HepG2 (cell line): Measurements from ENCODE around the gene COQ4. TPM values are rescaled to one million over a fixed set of nuclear protein-coding genes. Genes with fewer than 3 reads are reported as not detected.
"Not testable (repeated sequence)": the region's sequence is repeated elsewhere in the genome, so short reads cannot be mapped to it uniquely, and the experiment has no call there.

Source experiments
- ATAC-seq: fragments of 200-7000 bp; cut with Tn5 transposase; 3 replicates; pipeline ENCODE4 v1.9.1; 2020; ENCODE audit warnings: mild to moderate bottlenecking, moderate library complexity
- BruUV-seq: library from RNA; stranded (reverse); fragments of 400-500 nt; replicated peaks from 2 replicates; lab custom pipeline; 2021; lab: Mats Ljungman, UMichigan
- CTCF ChIA-PET: fragments of 300-600 bp; formaldehyde crosslinking; extraction: SDS; loops from one replicate; lab custom pipeline; 2021; ENCODE audit warnings: low total read pairs, inconsistent platforms, low intra/inter-chr PET ratio; lab: Yijun Ruan, JAX
- POLR2A ChIA-PET: fragments of 350-600 bp; sonication (Branson Sonifier 250); formaldehyde crosslinking; loops from one replicate; lab custom pipeline; 2020; ENCODE audit warnings: antibody characterized with exemption, inconsistent platforms; lab: Yijun Ruan, JAX
- DNase-seq: peaks from one replicate; pipeline ENCODE4 v3.0.0-alpha.2; 2015; ENCODE audit warnings: low spot score
- FAIRE-seq: peaks from 3 replicates; lab custom pipeline; 2011; peaks lifted over from hg19 to GRCh38; lab: Jason Lieb, UNC
- H2AFZ ChIP-seq: one replicate; pipeline ENCODE4 v1.6.1; 2011; ENCODE audit warnings: low read length, inconsistent platforms
- H3K27ac ChIP-seq: fragments of 300-600 bp; 3 replicates; pipeline ENCODE4 v1.8.0; 2011; ENCODE audit warnings: mixed run types, mild to moderate bottlenecking, mixed read lengths, low read length, inconsistent platforms; ENCODE audit not compliant: insufficient read depth; ENCODE audit errors: extremely low read length
- H3K27me3 ChIP-seq, 2 experiments: fragments of 200-600 bp in 1 of 2; 2 replicates in 1 of 2; 3 replicates in 1 of 2; pipeline versions ENCODE4 v1.6.0 to v1.8.0; 2011; ENCODE audit warnings: low read length in 2 of 2, mild to moderate bottlenecking in 2 of 2, moderate library complexity in 2 of 2, inconsistent platforms in 1 of 2; ENCODE audit not compliant: insufficient read depth in 2 of 2, control insufficient read depth in 1 of 2
- H3K36me3 ChIP-seq, 2 experiments: fragments of 200-600 bp in 1 of 2; replicated peaks in 1 of 2; 2 replicates in 1 of 2; 3 replicates in 1 of 2; pipeline versions ENCODE4 v1.5.1 to v1.8.0; 2011; ENCODE audit warnings: low read length in 2 of 2, inconsistent platforms in 1 of 2; ENCODE audit not compliant: insufficient read depth in 2 of 2, control insufficient read depth in 1 of 2
- H3K4me1 ChIP-seq: 2 replicates; pipeline ENCODE4 v1.5.1; 2012; ENCODE audit warnings: low read length, inconsistent platforms; ENCODE audit not compliant: insufficient read depth
- H3K4me2 ChIP-seq: 2 replicates; pipeline ENCODE4 v1.6.0; 2011; ENCODE audit warnings: low read depth, low read length, inconsistent platforms
- H3K4me3 ChIP-seq, 3 experiments: fragments of 200-600 bp in 1 of 3; sonication (generic), shearing (Covaris generic) in 1 of 3; replicated peaks in 1 of 3; 2 replicates each; pipeline ENCODE4 v1.5.1; 2011 to 2016; ENCODE audit warnings: low read length in 3 of 3, inconsistent platforms in 2 of 3, low read depth in 2 of 3, mild to moderate bottlenecking in 2 of 3, control low read depth in 1 of 3, mixed read lengths in 1 of 3; ENCODE audit not compliant: insufficient read depth in 1 of 3
- H3K79me2 ChIP-seq: one replicate; pipeline ENCODE4 v1.6.1; 2011; ENCODE audit warnings: low read length, inconsistent platforms; ENCODE audit not compliant: insufficient read depth
- H3K9ac ChIP-seq: 2 replicates; pipeline ENCODE4 v1.6.0; 2011; ENCODE audit warnings: mild to moderate bottlenecking, low read depth, low read length, inconsistent platforms; ENCODE audit not compliant: insufficient read depth
- H3K9me3 ChIP-seq: 2 replicates; pipeline ENCODE4 v1.5.1; 2012; ENCODE audit warnings: mild to moderate bottlenecking, low read length
- H4K20me1 ChIP-seq: 2 replicates; pipeline ENCODE4 v1.6.0; 2011; ENCODE audit warnings: inconsistent platforms, mild to moderate bottlenecking, low read length, moderate library complexity; ENCODE audit not compliant: insufficient read depth
- NFIB ChIP-seq: sonication (generic); formaldehyde crosslinking; IDR thresholded peaks from 2 replicates; pipeline ENCODE4 v1.9.0; 2021; ENCODE audit warnings: missing genetic modification reagents, mild to moderate bottlenecking, borderline replicate concordance
- NR2C2 ChIP-seq: sonication (generic); formaldehyde crosslinking; IDR thresholded peaks from 2 replicates; pipeline ENCODE4 v1.4.0; 2020; ENCODE audit warnings: missing genetic modification reagents, mild to moderate bottlenecking, moderate library complexity, borderline replicate concordance
- SP2 ChIP-seq: sonication (generic); formaldehyde crosslinking; IDR thresholded peaks from 2 replicates; pipeline ENCODE4 v1.5.1; 2020; ENCODE audit warnings: mild to moderate bottlenecking, missing genetic modification reagents
- ZNF7 ChIP-seq: IDR thresholded peaks from 2 replicates; pipeline ENCODE4 v1.6.1; 2016; ENCODE audit warnings: missing biosample characterization, missing genetic modification reagents
- ZNF75D ChIP-seq: sonication (generic); formaldehyde crosslinking; IDR thresholded peaks from 2 replicates; pipeline ENCODE4 v1.8.1; 2023; ENCODE audit warnings: missing genetic modification reagents, mild to moderate bottlenecking, borderline replicate concordance
- ZNF761 ChIP-seq: sonication (generic); formaldehyde crosslinking; conservative IDR thresholded peaks from 2 replicates; pipeline ENCODE4 v1.4.0; 2020; ENCODE audit warnings: mild to moderate bottlenecking, missing genetic modification reagents
- ZNF816 ChIP-seq: sonication (generic); formaldehyde crosslinking; IDR thresholded peaks from 2 replicates; pipeline ENCODE4 v1.8.0; 2022; ENCODE audit warnings: missing genetic modification reagents, mild to moderate bottlenecking, borderline replicate concordance
- WGBS: methylation state at CpG from one replicate; pipeline ENCODE4 v1.1.6; 2017; ENCODE audit warnings: low lambda C conversion rate; 5-methylcytosine and 5-hydroxymethylcytosine counted together
- in situ Hi-C: cut with HindIII; loops from 2 replicates; pipeline ENCODE4 v1.10.0; 2017; ENCODE audit warnings: low pct_unique_long_range_greater_than_20kb; ENCODE audit not compliant: extremely low pct_ligation_motif_present
- intact Hi-C: fragments of 100-400 bp; cut with micrococcal nuclease; formaldehyde crosslinking; loops from one replicate; pipeline ENCODE4 v1.10.0; 2022; ENCODE audit not compliant: unreplicated experiment
- polyA plus RNA-seq, 8 experiments: library from polyadenylated mRNA; depleted of rRNA in 3 of 8; stranded (reverse) in 7 of 8; unstranded in 1 of 8; fragments of >200 nt; fragmentation: Illumina TruSeq in 4 of 8; extraction: Trizol in 4 of 8; gene quantifications; 2 replicates each; pipeline versions ENCODE4 v1.2.1 to v1.2.3, GENCODE V29; 2011 to 2016; ENCODE audit warnings: low read depth in 4 of 8, missing spikeins in 1 of 8, mixed read lengths in 1 of 8; ENCODE audit not compliant: insufficient read depth in 1 of 8
- total RNA-seq, 5 experiments: library from RNA; depleted of rRNA; stranded (reverse); fragments of >200 nt; fragmentation: Illumina TruSeq; extraction: Trizol; gene quantifications; 2 replicates each; pipeline ENCODE4 v1.2.3, GENCODE V29; 2016; ENCODE audit warnings: low read depth in 1 of 5
- TF ChIP-seq, protein P1 (sequence below): sonication (generic); formaldehyde crosslinking; IDR thresholded peaks from 2 replicates; pipeline ENCODE4 v1.4.0; 2020; ENCODE audit warnings: missing genetic modification reagents
- TF ChIP-seq, protein P2 (sequence below): IDR thresholded peaks from 2 replicates; pipeline ENCODE4 v1.6.1; 2016; ENCODE audit warnings: missing genetic modification reagents, missing compliant biosample characterization
- TF ChIP-seq, protein P3 (sequence below): sonication (generic); formaldehyde crosslinking; IDR thresholded peaks from 2 replicates; pipeline ENCODE4 v1.4.0; 2020; ENCODE audit warnings: missing genetic modification reagents

Gene COQ4
- total and polyA plus RNA-seq, 2 of the 13 experiments (the other 11 are each of a cell fraction or from before 2014, with no cell fraction given): 26.1 to 36.0 TPM

- TF ChIP-seq NFIB (CRISPR knock-in tag) (no peak), ZNF761 (CRISPR knock-in tag) (no peak), ZNF816 (CRISPR knock-in tag) (no peak), ZNF7 (CRISPR knock-in tag) (no peak), ZNF75D (no peak), NR2C2 (no peak), SP2 (no peak)
- TF ChIP-seq, protein P1, sequence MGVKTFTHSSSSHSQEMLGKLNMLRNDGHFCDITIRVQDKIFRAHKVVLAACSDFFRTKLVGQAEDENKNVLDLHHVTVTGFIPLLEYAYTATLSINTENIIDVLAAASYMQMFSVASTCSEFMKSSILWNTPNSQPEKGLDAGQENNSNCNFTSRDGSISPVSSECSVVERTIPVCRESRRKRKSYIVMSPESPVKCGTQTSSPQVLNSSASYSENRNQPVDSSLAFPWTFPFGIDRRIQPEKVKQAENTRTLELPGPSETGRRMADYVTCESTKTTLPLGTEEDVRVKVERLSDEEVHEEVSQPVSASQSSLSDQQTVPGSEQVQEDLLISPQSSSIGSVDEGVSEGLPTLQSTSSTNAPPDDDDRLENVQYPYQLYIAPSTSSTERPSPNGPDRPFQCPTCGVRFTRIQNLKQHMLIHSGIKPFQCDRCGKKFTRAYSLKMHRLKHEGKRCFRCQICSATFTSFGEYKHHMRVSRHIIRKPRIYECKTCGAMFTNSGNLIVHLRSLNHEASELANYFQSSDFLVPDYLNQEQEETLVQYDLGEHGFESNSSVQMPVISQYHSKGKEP (CRISPR knock-in tag): no peak
- TF ChIP-seq, protein P2, sequence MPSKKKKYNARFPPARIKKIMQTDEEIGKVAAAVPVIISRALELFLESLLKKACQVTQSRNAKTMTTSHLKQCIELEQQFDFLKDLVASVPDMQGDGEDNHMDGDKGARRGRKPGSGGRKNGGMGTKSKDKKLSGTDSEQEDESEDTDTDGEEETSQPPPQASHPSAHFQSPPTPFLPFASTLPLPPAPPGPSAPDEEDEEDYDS: no peak
- TF ChIP-seq, protein P3, sequence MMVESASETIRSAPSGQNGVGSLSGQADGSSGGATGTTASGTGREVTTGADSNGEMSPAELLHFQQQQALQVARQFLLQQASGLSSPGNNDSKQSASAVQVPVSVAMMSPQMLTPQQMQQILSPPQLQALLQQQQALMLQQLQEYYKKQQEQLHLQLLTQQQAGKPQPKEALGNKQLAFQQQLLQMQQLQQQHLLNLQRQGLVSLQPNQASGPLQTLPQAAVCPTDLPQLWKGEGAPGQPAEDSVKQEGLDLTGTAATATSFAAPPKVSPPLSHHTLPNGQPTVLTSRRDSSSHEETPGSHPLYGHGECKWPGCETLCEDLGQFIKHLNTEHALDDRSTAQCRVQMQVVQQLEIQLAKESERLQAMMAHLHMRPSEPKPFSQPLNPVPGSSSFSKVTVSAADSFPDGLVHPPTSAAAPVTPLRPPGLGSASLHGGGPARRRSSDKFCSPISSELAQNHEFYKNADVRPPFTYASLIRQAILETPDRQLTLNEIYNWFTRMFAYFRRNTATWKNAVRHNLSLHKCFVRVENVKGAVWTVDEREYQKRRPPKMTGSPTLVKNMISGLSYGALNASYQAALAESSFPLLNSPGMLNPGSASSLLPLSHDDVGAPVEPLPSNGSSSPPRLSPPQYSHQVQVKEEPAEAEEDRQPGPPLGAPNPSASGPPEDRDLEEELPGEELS (CRISPR knock-in tag): no peak
These were observed 15.3 kb downstream of the COQ4 start (continued) for GRCh38 chr9:128337936-128338335.

- H3K4me2 ChIP-seq: 0 out of 2 replicates have a peak overlapping the region, but pooled peaks have one; percentile 99
- POLR2A ChIA-PET: interaction anchor here (1.8 kb wide), 2 partner anchors 39 to 43 kb away, joined by 8 to 14 read pairs; no protein-coding TSS in a partner anchor
- DNase-seq, H3K9me3 ChIP-seq, H3K27ac ChIP-seq, ATAC-seq, H2AFZ ChIP-seq, intact Hi-C loops, CTCF ChIA-PET, BruUV-seq, H3K79me2 ChIP-seq, FAIRE-seq, in situ Hi-C loops, H3K27me3 ChIP-seq, H3K36me3 ChIP-seq, H4K20me1 ChIP-seq, H3K9ac ChIP-seq, H3K4me3 ChIP-seq: not testable (repeated sequence)
- WGBS: 79% methylated on average over 15 of the region's 15 CpGs
- peaks cover 10% of the 10 kb centered on the region for H3K4me1 ChIP-seq
These were observed 16.4 kb downstream of the COQ4 start for GRCh38 chr9:128338852-128339614.
